ENCODE measurements around the gene CCDC172.

Gene CCDC172, protein sequence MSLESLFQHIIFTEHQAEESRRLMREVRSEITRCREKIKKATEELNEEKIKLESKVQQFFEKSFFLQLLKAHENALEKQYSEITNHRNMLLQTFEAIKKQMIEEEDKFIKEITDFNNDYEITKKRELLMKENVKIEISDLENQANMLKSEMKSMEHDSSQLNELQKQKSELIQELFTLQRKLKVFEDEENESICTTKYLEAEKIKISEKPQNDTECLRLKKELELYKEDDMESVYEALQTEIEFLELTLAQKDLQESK

DNA sequence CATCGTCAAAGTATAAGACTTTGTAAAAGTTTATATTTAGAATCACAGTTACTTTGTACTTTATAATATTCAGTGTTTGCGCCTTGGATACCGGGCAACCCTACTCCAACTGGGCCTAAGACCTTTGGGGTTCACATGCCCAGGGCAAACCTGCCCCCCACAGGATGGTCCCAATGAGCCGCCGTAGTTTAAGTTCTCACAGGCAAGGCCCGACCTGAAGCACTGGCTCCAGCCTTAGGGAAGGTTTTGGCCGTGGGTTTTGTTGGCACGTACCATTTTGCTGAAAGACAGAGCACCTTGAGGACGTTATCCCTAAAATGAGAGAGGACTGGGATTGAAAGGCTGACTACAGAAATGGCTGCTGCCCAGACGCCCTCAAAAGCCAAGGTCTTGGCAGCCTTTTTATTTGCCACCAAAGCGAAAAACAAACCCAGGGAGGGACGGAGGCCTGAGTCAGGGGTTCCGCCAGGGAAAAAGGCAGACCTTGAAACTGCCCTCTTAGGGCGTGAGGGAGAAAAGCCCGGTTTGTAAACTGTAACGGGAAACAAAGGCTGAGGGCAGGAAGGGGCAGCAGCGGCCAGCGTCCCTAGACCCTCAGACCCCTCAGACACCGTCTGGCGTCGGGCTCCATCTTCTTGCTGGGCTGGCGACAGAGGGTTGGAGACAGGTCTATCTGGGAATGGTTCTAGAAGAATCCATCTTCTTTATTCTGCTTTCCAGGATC, at the start of gene CCDC172:
CCDC172 (plus strand) TSS at position 222 of the 724 bp plus-strand sequence. CDS start 564 bp downstream, outside the sequence.
- ChIA-PET POLR2A (no interaction called here), CTCF (no interaction called here)
- no peak for DNase-seq (ENCODE audit: extremely low spot score)
- TF ChIP-seq, protein P1, sequence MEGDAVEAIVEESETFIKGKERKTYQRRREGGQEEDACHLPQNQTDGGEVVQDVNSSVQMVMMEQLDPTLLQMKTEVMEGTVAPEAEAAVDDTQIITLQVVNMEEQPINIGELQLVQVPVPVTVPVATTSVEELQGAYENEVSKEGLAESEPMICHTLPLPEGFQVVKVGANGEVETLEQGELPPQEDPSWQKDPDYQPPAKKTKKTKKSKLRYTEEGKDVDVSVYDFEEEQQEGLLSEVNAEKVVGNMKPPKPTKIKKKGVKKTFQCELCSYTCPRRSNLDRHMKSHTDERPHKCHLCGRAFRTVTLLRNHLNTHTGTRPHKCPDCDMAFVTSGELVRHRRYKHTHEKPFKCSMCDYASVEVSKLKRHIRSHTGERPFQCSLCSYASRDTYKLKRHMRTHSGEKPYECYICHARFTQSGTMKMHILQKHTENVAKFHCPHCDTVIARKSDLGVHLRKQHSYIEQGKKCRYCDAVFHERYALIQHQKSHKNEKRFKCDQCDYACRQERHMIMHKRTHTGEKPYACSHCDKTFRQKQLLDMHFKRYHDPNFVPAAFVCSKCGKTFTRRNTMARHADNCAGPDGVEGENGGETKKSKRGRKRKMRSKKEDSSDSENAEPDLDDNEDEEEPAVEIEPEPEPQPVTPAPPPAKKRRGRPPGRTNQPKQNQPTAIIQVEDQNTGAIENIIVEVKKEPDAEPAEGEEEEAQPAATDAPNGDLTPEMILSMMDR (IDR thresholded peaks at IDR 0.05; ENCODE audit: control extremely low read depth, extremely low read depth, low read depth, missing control alignments): no peak

DNA sequence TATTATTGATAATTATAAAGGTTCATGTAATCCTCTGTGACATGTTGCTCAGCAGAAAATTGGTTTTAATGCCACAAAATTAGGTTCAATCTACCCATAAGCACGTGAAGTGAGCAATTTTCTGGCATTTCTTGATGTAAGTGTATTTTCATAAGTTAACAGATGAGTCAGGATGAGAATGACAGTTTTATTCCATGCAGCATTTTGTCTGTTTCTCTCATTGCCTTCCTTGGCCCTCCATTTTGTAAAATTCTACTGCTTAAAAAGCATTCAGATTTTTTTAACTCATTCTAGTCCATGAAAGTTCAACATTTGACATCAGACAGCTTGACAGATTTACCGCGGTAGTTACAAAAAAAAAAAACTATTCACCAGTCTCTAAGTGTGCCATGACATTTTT, 47.3 kb upstream of the CCDC172 start:
- TF ChIP-seq, protein P1 (IDR thresholded peaks at IDR 0.05; ENCODE audit: control extremely low read depth, extremely low read depth, low read depth, missing control alignments): no peak
- DNase-seq (ENCODE audit: extremely low spot score): no peak
- POLR2A ChIA-PET: no interaction called here
- CTCF ChIA-PET: interaction anchor here (1.7 kb wide), 1 partner anchor 10 kb away, joined by 6 read pairs; no protein-coding TSS in a partner anchor

DNA sequence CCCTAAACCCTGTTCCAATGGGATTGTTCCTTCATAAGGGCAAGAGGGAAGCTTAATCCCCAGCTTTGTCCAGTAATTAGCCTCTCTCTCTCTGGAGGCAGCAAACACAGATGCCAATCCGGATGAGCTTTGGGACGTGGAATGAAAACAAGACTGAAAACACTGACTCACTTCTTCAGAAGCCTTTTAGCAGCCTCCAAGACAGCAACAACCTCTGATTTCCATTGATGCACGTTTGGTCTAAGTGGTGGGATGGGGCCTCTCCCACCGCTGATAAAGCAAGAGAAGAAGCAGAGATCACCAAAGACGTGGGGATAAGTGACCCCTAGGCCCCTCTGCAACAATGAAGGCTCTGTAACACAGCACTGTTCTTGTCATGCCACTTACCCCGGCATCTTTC, 45.4 kb upstream of the CCDC172 start:
- ChIA-PET CTCF (no interaction called here), POLR2A (no interaction called here)
- no peak for DNase-seq (ENCODE audit: extremely low spot score)
- TF ChIP-seq, protein P1 (IDR thresholded peaks at IDR 0.05; ENCODE audit: control extremely low read depth, extremely low read depth, low read depth, missing control alignments): no peak

DNA sequence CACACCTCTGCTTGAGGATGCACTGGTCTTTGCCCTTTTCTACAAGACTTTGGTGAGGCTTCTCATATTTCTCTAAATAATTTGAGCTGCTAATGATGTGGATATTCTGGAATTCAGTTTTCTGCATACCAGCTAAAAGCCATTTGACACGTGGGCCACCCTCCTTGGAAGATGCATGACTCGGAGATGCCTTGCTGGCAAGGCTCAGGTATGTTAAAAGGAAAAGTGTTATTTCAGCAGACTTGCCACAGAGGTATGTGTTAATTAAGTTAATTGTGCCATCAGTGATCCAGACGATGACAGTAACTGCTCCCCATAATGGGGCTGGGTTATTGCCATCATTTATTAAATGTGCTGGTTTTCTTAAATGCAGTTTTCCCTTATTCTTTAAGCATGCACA, 42.5 kb upstream of the CCDC172 start:
- ChIA-PET POLR2A (no interaction called here), CTCF (no interaction called here)
- no peak for DNase-seq (ENCODE audit: extremely low spot score)
- TF ChIP-seq, protein P1 (IDR thresholded peaks at IDR 0.05; ENCODE audit: control extremely low read depth, extremely low read depth, low read depth, missing control alignments): no peak

DNA sequence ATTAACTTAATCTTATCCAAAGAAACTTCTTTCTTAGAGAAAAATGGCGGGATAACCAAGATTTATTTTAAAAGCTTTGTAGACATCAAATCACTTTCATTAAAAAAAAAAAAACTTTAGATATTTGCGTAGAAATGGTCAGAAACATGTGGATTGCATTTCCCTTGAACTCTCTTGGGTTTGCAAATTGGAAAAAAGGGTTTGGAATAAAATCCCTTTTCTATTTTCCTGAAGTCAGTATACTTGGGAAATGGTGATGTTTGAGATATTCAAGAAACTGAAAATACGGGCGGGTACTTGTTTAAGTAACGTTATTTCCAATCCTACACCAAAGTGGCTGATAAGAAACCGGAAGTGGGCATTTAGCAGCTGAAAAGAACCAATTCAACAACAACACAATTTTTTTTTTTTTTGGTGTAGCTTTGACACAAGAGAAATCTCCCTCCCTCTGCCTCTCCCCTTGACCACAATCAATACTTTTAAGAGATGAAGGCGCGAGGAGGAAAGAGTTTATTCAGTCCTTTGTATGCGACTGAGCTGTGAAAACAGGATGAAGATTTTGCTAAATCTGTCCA, 37.5 kb upstream of the CCDC172 start:
- ChIA-PET POLR2A (no interaction called here), CTCF (interaction anchor here (1.2 to 1.9 kb wide), 7 partner anchors 9 to 853 kb away, joined by 3 to 6 read pairs (median 3); no protein-coding TSS in a partner anchor)
- no peak for DNase-seq (ENCODE audit: extremely low spot score)
- TF ChIP-seq, protein P1 (IDR thresholded peaks at IDR 0.05; ENCODE audit: control extremely low read depth, extremely low read depth, low read depth, missing control alignments): no peak

DNA sequence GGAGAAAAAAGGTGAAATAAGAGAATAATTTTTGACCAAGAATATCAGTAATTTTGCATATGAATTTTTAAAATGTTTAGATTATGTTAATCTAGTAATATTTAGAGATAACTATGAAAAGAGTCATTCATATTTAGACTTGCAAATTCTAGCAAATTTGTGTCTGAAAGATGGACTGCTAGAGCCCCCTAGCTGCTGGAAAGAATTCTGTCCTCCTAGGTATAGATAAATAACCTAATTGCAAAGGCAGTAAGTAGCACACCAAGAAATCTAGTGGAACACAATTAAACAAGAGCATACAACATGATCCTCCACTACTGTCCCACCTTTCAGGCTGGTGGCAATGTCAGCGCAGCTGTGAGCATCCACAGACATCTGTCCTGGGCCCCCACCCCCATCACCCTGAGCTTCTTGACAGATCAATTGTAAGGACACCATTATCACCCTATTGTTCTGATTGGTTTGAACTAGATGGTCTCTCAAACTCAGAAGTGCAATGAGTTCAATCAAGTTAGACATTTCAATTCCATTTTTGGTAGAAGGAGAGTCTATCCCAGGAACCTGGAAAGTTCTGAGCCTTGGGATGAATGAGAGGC, 36.2 kb upstream of the CCDC172 start:
- peak; percentile 29 for DNase-seq (ENCODE audit: extremely low spot score)
- CTCF ChIA-PET: interaction anchor here (1.0 to 1.9 kb wide), 12 partner anchors 8 to 856 kb away, joined by 3 to 6 read pairs (median 3); no protein-coding TSS in a partner anchor
- TF ChIP-seq, protein P1 (IDR thresholded peaks at IDR 0.05; ENCODE audit: control extremely low read depth, extremely low read depth, low read depth, missing control alignments): peak; percentile 57
- POLR2A ChIA-PET: no interaction called here
